ENCODE data around the gene SPRED2. TPM values are rescaled to one million over a fixed set of nuclear protein-coding genes. Genes with fewer than 3 reads are reported as not detected.

SPRED2 gene
- total RNA-seq, 1 donor from 2014 or later, result 8.4 TPM

DNA sequence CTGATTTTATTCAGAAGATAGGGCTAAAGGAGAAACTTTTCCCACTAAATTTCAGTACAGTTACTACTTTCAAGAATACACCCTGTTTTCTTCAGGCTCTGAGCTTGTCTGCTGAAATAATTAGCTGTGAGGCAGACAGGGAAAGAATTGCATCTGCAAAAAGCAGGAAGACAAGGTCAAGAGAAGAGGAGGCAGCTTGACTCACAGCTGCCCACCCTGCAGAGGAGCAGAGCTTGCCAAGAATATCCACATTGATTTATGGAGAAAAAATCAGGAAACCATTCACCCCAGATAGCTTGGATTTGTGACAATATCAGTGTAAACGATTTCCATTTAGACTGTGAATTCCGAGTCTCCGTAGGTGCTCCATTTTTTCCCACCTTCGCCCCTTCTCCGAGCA is 155.8 kb downstream of the SPRED2 start:
- intact Hi-C loops (cut with micrococcal nuclease), result no loop called here
- H3K27ac Mint-ChIP-seq, result no peak overlapping the region
- no peaks in the 10 kb centered on the region for H3K9me3 Mint-ChIP-seq
- H3K4me1 Mint-ChIP-seq (ENCODE audit: low read depth), result peaks cover 11% of the 10 kb centered on the region
- DNase-seq (ENCODE audit: low spot score), result no peak
- peaks cover 21% of the 10 kb centered on the region for H3K36me3 Mint-ChIP-seq (ENCODE audit: low read depth)
- no peak overlapping the region for H3K4me3 Mint-ChIP-seq (ENCODE audit: low read depth)
- peaks cover 2% of the 10 kb centered on the region for H3K27me3 Mint-ChIP-seq (ENCODE audit: low read depth)

DNA sequence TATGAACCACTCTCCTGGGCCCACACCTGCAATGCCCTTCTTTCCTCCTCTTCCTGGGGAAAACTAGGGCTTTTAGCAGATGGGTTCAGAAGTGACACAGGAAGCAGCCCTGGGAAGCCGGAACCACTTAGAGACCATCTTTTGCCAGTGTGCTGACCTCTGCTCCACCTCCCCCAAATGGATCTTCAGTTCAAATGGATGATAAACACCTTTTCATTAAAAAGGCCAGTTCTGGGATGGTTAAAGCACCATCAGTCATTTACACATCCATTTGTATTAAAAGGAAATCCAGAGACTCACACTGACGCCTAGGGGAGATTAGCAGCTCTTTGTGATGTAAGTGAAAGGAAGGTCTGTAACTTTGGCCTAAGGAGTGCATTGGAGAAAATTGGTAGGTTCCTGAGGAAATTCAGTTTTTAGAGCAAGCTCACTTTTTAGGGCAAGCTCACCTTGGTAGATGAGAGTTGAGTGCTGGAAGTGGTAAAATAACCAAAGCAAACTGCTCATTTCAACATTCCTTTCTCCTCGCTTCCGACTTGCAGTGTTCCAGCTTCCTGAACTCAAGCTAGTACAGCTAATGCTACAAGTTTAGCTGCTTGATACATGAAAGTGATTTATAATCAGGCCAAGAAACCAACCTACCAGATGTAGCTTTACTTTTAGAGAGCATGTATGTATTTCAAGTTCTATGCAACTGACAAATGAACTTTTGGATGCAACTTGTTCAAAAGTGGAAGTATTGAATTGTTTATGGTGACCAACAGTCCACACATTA is 157.1 kb downstream of the SPRED2 start:
- H3K4me3 Mint-ChIP-seq (ENCODE audit: low read depth), result no peak overlapping the region
- H3K27me3 Mint-ChIP-seq (ENCODE audit: low read depth), result peaks cover 2% of the 10 kb centered on the region
- peaks cover 25% of the 10 kb centered on the region for H3K36me3 Mint-ChIP-seq (ENCODE audit: low read depth)
- H3K4me1 Mint-ChIP-seq (ENCODE audit: low read depth), result peaks cover 11% of the 10 kb centered on the region
- DNase-seq (ENCODE audit: low spot score), result no peak
- H3K27ac Mint-ChIP-seq, result no peak overlapping the region
- no peaks in the 10 kb centered on the region for H3K9me3 Mint-ChIP-seq
- intact Hi-C loops (cut with micrococcal nuclease), result no loop called here

DNA sequence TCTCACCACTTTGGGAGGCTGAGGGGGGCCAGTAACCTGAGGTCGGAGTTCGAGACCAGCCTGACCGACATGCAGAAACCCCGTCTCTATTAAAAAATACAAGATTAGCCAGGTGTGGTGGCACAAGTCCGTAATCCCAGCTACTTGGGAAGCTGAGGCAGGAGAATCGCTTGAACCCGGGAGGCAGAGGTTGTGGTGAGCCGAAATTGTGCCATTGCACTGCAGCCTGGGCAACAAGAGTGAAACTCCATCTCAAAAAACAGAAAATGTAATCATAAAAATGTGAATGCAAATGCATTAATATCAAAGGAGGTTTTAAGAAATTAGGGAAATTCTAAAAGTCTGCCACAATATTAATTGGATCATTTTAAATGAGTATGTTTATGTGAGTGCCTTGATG is 159.1 kb downstream of the SPRED2 start:
- no peak for DNase-seq (ENCODE audit: low spot score)
- Mint-ChIP-seq H3K4me1 (ENCODE audit: low read depth) (peaks cover 8% of the 10 kb centered on the region), H3K27me3 (ENCODE audit: low read depth) (no peaks in the 10 kb centered on the region), H3K36me3 (ENCODE audit: low read depth) (peaks cover 38% of the 10 kb centered on the region), H3K27ac (no peak overlapping the region), H3K9me3 (no peaks in the 10 kb centered on the region), H3K4me3 (ENCODE audit: low read depth) (no peak overlapping the region)
- intact Hi-C loops (cut with micrococcal nuclease), result no loop called here

DNA sequence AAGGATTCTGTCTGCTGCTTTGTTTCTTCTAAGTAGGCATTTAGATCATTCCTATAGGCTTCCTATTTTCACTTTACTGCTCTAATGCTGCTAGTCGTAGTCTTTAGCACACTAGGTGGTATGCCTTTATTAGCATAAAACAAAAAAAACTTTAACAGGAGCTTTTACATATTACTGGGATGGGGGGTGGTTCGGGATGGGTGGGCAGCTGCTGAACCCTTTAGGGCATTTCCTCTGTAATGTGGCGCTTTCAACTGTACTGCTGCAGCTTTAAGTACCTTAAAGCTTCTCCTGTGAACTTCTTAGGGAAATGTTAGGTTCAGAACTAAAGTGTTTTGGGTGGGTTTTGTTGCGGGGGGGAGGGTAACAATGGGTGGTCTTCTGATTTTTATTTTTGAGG is 163.4 kb downstream of the SPRED2 start:
- intact Hi-C loops (cut with micrococcal nuclease), result loop anchor here (10.0 kb wide), 1 partner anchor 166 kb away; the partner anchor contains the start of gene SPRED2
- Mint-ChIP-seq H3K27ac (no peak overlapping the region), H3K36me3 (ENCODE audit: low read depth) (peaks cover 64% of the 10 kb centered on the region), H3K4me3 (ENCODE audit: low read depth) (no peak overlapping the region), H3K4me1 (ENCODE audit: low read depth) (peaks cover 13% of the 10 kb centered on the region), H3K9me3 (no peaks in the 10 kb centered on the region), H3K27me3 (ENCODE audit: low read depth) (no peaks in the 10 kb centered on the region)
- DNase-seq (ENCODE audit: low spot score), result no peak

DNA sequence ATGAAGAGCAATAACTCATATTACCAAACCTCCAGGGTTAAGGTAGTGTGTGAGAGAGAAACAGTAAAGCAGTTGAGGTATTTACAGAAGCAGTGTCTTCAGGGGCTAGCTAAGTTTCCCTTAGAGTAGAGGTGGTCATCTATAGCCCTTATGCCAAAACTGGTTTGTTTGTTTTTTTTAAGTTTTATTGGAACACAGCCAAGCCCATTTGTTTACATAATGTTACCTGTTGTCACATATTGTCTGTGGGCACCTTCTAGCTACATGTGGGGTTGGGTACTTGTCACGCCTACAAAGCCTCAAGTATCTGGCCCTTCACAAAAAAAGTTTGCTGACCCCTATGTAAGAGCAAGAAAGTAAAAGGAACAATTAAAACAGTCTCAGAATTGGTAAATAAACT is 165.4 kb downstream of the SPRED2 start:
- H3K9me3 Mint-ChIP-seq, result no peaks in the 10 kb centered on the region
- peaks cover 62% of the 10 kb centered on the region for H3K36me3 Mint-ChIP-seq (ENCODE audit: low read depth)
- peaks cover 13% of the 10 kb centered on the region for H3K4me1 Mint-ChIP-seq (ENCODE audit: low read depth)
- no peak overlapping the region for H3K4me3 Mint-ChIP-seq (ENCODE audit: low read depth)
- no peak for DNase-seq (ENCODE audit: low spot score)
- no peaks in the 10 kb centered on the region for H3K27me3 Mint-ChIP-seq (ENCODE audit: low read depth)
- intact Hi-C loops (cut with micrococcal nuclease), result loop anchor here (10.0 kb wide), 1 partner anchor 168 kb away; the partner anchor contains the start of gene SPRED2
- H3K27ac Mint-ChIP-seq, result no peak overlapping the region

DNA sequence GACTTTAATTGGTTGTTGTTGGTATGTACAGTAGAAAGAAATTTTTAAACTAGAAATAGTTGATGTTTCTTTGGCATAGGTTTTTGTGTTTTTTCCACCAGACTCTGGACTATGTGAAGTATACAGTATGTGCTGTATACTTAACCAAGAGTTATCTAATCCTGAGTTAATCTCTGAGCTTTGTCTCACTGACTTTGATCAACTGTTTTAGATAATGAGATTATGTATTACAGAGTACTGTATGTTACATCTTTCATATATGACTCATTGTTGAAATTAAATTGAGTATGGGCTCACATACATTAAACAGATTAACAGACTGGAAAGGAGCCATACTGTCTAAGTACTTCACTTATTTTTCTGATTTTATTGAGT is 166.7 kb downstream of the SPRED2 start:
- no peak overlapping the region for H3K27ac Mint-ChIP-seq
- no peak for DNase-seq (ENCODE audit: low spot score)
- H3K9me3 Mint-ChIP-seq, result no peaks in the 10 kb centered on the region
- H3K4me1 Mint-ChIP-seq (ENCODE audit: low read depth), result peaks cover 13% of the 10 kb centered on the region
- H3K27me3 Mint-ChIP-seq (ENCODE audit: low read depth), result no peaks in the 10 kb centered on the region
- intact Hi-C loops (cut with micrococcal nuclease), result loop anchor here (1.0 to 10.0 kb wide), 4 partner anchors 35 to 308 kb away; partner anchors contain the start of gene SPRED2
- H3K36me3 Mint-ChIP-seq (ENCODE audit: low read depth), result peaks cover 63% of the 10 kb centered on the region
- no peak overlapping the region for H3K4me3 Mint-ChIP-seq (ENCODE audit: low read depth)

DNA sequence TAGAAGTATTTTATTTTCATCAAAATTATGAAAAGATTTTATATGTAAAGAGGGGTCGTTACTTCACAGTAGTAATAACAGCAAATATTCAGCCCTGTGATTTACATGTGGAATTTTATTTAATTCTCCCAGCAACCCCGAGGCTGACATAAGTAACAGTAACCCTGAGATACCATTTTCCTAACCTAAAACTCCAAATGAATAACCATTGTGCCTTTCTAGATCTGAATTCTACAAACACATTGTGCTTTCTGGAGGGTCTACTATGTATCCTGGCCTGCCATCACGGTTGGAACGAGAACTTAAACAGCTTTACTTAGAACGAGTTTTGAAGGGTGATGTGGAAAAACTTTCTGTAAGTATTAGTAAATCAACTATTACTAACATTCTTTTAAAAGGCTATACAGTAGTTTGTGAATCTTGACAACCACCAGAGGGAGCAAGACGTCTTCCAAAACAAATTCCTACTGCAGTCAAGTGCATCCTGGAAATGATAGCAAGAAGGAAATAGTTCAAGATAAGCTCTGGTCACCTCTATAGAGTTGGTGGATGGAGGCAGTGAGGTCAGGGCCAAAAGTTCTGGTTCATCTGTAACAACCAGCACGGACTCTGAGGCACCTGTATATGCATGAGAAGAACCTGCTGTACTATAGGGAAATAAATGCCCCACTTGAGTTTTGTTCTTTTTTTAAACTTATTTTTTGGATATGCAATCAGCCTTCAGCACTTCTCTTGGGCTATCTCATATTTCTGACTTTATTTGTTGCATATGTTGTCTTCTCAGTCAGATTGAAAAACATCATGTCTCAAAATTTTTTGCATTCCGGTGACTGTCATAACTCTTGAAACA is 167.4 kb downstream of the SPRED2 start:
- no peak for DNase-seq (ENCODE audit: low spot score)
- Mint-ChIP-seq H3K9me3 (no peaks in the 10 kb centered on the region), H3K4me3 (ENCODE audit: low read depth) (no peak overlapping the region), H3K27ac (no peak overlapping the region), H3K4me1 (ENCODE audit: low read depth) (peaks cover 13% of the 10 kb centered on the region), H3K27me3 (ENCODE audit: low read depth) (no peaks in the 10 kb centered on the region), H3K36me3 (ENCODE audit: low read depth) (peaks cover 60% of the 10 kb centered on the region)
- intact Hi-C loops (cut with micrococcal nuclease), result loop anchor here (1.0 to 10.0 kb wide), 4 partner anchors 36 to 308 kb away; partner anchors contain the start of gene SPRED2

DNA sequence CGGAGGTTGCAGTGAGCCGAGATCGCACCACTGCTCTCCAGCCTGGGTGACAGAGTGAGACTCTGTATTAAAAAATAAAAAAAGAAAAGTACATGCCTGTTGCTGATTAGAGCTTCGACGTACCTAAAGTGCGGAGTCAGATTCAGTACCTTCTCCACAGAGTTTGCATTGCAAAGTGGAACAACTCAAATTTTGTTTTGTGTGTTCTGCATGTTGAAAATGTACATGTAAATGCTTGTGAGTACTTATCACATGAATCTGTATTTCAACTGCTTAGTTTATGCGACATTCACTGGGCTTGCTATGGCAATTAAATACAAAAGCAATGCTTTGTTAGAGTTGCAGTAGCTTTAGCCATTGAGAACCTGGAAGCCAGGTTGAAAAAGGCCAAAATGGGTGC is 168.4 kb downstream of the SPRED2 start:
- Mint-ChIP-seq H3K9me3 (no peaks in the 10 kb centered on the region), H3K27ac (no peak overlapping the region), H3K4me1 (ENCODE audit: low read depth) (peaks cover 13% of the 10 kb centered on the region), H3K36me3 (ENCODE audit: low read depth) (peaks cover 56% of the 10 kb centered on the region), H3K4me3 (ENCODE audit: low read depth) (no peak overlapping the region), H3K27me3 (ENCODE audit: low read depth) (no peaks in the 10 kb centered on the region)
- intact Hi-C loops (cut with micrococcal nuclease), result loop anchor here (2.0 to 10.0 kb wide), 2 partner anchors 37 to 171 kb away; partner anchors contain the start of gene SPRED2
- no peak for DNase-seq (ENCODE audit: low spot score)

DNA sequence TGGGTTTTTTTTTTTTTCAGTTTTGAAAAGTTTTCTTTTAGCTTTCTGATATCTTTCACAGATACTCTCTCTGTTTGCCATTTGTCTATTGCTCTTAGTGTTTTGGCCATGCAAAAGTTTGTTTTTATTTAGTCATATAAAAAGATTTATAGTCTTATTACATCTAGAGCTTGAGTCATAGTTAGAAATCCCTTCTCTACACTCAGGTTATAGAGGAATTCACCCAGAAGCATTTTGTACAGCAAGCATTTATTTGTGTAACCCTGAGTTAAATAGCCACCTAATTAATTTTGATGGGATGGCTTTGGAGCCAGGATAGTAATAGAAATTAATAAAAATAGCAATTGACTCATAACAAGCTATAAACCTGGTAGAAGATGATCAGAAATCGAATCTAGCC is 169.1 kb downstream of the SPRED2 start:
- no peak overlapping the region for H3K27ac Mint-ChIP-seq
- peaks cover 11% of the 10 kb centered on the region for H3K4me1 Mint-ChIP-seq (ENCODE audit: low read depth)
- intact Hi-C loops (cut with micrococcal nuclease), result loop anchor here (10.0 kb wide), 1 partner anchor 172 kb away; the partner anchor contains the start of gene SPRED2
- H3K36me3 Mint-ChIP-seq (ENCODE audit: low read depth), result peaks cover 55% of the 10 kb centered on the region
- no peak overlapping the region for H3K4me3 Mint-ChIP-seq (ENCODE audit: low read depth)
- DNase-seq (ENCODE audit: low spot score), result no peak
- no peaks in the 10 kb centered on the region for H3K9me3 Mint-ChIP-seq
- H3K27me3 Mint-ChIP-seq (ENCODE audit: low read depth), result no peaks in the 10 kb centered on the region

DNA sequence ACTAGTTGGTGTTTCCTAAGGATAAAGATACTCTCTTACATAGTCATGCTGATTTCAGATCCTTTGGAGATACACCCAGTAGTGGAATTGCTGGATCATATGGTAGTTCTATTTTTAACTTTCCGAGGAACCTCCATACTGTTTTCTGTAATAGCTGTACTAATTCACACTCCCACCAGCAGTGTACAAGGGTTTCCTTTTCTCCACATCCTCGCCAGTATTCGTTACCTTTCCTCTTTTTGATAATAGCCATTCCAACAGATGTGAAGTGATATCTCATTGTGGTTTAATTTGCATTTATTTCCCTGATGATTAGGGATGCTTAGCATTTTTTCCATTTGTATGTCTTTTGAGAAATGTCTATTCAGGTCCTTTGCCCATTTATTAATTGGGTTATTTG is 170.7 kb downstream of the SPRED2 start:
- intact Hi-C loops (cut with micrococcal nuclease), result loop anchor here (10.0 kb wide), 1 partner anchor 173 kb away; the partner anchor contains the start of gene SPRED2
- Mint-ChIP-seq H3K36me3 (ENCODE audit: low read depth) (peaks cover 59% of the 10 kb centered on the region), H3K4me3 (ENCODE audit: low read depth) (no peak overlapping the region), H3K9me3 (no peaks in the 10 kb centered on the region), H3K4me1 (ENCODE audit: low read depth) (peaks cover 18% of the 10 kb centered on the region), H3K27ac (no peak overlapping the region), H3K27me3 (ENCODE audit: low read depth) (no peaks in the 10 kb centered on the region)
- no peak for DNase-seq (ENCODE audit: low spot score)
